Activated CD4-positive, alpha-beta T cell treated with anti-CD3 and anti-CD28 coated beads, Interleukin-2, Interleukin-4, amounts not matched to agents 100 ng/mL and 50 ng/mL, durations not matched to agents 16 hours and 8 hours (primary cell): Measurements from ENCODE around the gene LCAT.
A peak's percentile ranks its signal among the peaks of the same experiment; 100 is the strongest.

ENCODE experiments used
- DNase-seq: peaks from one replicate; pipeline ENCODE4 v3.0.0-alpha.2; 2020; ENCODE audit warnings: low spot score

Gene LCAT

DNA sequence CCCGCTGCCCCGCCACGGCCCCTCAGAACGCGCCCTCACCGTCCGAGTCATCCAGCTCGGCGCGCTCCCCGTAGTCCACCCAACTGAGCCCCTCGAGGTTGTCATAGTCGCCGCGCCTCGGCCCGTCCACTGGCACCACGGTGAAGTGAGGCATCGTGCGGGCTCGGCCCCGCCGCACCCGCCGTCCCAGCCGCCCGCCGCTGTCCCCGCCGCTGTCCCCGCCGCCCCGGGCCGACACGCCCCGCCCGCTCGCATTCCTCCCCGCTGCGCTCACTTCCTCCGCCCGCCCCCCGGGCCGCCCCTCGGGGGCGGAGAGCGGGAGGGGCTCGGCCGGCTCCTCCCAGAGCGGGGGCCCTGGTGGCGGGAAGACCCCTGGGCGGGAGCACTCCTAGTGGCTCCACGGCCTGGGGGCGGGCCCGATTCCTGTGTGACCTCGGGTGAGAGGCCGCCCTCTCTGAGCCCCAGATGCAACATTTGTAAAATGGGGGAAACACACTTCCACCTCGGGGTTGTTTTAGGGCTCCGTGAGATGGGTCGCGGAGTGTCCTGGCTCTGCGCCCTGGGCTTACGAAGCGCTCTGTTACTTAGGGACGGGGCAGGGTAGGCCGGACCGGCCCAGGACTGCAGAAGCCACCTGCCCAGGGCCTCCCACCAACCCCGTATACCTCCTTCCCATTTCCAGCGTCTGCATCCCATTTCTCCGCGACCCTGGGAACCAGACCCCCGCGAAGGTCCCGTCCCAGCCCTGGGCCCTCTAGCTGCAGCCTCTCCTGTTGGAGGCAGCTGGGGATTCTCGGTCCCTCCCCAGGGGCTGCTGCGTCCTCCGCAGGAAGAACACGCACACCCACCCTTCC, 24.7 kb upstream of the LCAT start, which contains the start of gene SLC12A4:
SLC12A4 (minus strand) TSS at position 238 of the 854 bp plus-strand sequence; CDS start at position 154, 84 bp downstream.
- DNase-seq: peak; percentile 91

DNA sequence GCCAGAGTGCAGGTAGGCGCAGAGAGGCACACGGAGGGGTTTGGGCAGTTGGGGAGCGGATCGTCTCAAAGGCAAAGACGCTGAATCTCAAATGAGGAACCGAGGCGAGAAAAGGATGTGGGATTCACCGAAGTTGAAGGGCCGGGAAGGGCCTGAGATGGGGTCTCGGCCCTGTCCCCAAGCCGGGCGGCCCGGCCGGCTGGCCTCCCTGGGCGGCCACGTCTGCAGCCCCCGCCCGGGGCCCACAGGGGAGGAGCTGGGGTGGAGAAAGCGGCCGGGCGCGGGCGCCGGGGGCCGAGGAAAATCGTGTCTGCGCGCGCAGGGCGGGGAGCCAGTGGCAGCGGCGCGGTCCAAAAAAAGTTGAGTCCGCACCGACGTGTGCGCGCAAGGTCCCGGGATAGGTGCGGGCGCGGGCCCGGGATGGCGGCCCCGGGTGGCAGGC, 24.1 kb upstream of the LCAT start:
- peak; percentile 19 for DNase-seq

DNA sequence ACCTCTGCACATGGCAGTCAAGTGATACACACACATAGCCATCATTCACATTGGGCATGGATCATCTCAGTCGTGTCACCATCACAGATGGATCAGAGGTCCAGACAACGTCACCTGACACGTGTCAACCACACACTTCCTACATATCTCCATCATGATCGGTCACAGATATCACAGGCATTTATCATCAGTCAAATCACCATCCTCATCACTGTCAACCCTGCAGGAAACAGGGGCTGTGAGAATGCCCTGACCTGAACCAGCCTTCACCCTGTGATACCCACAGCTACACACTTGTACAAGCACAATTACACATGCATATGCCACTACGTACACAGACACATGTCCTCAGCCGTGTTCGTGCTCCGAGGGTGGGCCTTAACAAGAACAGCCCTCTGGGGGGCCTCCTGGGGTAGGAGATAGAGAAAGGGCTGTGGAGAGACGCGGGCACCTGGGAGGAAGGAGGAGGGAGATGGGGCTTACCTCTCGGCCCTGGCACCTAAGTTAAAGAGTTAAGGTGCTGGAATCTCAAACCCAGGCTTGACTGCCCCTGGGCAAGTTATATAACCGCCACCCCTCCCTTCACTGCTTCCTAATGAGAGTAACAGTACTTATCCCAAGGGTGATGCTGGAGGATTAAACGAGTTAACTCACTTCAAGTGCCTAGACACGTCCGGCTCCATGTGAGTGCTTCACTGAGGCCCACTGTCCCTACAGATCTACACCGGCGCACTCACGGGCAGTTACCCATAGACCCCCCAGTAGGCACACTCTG, 23.4 kb upstream of the LCAT start:
- peak; percentile 54 for DNase-seq

DNA sequence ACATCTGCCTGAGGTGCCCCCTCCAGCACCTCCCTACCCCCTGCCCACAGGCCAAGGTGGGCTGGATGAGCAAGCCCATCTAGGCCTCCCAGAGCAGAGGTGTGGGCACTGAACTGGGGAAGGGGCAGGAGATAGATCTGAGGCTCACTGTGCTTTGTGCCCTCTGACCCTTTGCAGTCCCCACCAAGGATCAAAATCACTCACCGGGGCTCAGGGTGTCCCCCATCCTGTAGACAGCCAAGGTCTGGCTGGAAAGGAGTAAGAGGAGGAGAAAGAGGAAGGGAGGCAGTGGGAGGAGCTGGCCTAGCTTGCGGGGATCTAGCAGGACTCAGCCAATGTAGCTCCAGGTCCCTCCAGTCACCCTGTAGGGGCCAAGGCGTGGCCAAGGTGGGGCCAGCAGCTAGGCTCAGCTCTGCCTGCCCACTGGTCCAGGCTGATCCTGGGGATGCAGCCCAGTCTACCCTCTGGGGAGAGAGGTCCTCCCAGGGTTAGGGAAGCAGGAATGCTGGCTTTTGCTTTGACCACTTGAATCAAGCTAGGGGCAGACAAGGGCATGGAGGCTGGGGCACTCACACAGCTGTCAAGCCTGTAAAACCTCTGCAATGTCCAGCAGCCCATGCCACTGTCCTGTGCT, 22.7 kb upstream of the LCAT start:
- no peak for DNase-seq

DNA sequence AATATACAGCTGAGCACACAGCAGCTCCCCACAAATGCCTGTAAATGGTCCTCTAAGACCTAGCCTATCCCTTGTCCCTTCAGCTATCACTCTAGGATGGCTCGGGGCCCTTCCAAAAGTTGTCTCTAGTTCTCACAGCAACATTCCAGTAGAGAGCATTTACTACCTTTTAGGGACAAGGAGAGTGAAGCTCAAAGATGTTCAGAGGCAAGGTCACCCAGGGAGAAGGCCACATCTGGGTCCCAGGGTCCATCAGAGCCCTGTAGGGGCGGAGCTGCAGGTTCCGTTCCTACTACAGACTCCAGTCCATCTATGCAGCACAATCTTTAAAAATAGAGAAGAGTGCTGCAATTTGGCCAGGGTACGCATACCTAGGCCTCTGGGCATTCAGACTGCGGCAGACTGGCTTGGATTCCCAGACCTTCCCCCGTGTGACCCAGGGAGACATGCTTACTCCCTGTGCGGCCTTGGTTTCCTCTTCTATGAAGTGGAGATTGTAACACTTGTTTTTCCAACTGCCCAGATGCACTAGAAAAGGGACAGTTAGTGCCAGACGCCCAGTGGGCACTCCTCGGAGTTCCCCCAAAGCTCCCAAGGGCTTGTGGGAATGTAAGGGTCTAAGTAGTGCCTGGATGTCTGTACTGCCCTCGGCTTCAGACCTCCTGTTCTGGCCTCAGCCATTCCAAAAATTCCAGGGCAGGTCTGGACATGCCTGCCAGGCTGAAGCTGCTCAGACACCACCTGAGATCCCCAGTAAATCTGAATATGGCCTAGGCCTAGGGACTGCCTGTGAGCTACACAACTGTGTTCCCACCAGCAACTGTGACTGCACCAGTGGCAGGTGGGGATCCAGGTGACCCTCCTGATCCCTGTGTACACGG, 22.0 kb upstream of the LCAT start:
- no peak for DNase-seq

DNA sequence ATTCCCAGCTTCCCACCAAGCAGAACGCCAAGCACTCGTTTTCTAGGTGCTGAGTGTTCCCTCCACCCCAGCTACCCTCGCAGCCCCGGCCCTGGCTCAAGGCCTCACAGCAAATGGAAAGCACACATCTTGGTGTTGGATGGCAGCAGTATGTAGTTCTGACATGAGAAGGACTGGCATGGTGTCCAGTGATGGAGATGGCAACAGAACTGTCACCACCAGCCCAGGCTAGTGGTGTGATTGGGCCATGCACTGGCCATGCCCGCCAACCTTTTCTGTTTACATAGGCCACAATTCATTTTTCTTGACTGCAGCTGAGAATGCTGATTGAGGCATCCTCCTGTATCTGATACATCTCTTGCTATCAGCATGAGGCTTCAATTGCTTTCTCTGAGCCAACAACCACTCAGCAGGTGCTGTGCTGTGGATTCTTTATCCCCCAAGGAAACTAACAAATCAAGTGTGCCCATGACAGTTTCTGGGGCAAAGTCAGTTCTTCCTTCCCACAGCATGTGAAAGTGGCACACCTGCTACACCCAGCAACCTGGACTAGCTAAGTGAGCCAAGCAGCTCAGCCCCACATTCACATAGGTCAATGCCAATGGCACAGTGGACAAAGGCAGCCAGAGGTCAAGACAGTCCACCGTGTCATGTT, 20.7 kb upstream of the LCAT start:
- no peak for DNase-seq

DNA sequence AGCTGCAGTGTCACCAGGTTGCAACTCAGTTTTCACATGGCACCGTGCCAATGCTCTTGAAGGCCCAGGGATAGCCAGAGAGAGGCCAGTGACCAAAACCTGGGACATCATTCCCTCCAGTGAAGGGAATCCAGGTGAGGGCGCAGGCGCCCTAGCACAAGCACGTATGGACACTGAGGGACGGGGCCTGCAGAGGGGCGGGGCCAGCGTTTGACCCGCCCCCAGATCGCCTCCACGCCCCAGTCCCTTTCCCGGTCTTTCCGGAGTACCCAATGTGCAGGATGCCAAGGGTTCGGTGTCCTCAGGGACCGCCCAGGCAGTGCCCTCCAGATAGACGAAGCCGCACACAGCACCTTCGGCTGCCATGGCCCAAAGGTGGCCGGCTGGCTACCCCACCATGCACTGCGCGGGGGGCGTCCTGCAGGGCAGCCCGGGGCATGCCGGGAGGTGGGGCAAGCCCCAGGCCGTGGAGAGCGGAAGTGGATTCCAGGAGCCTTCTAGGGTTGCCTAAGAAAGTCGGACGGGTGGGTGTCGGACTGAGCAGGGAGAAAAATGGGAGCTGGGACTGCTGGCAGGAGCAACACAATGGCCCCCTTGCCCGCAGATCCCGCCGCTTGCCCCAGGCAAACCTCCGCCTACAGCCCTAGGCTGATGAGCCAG, 19.9 kb upstream of the LCAT start:
- no peak for DNase-seq

DNA sequence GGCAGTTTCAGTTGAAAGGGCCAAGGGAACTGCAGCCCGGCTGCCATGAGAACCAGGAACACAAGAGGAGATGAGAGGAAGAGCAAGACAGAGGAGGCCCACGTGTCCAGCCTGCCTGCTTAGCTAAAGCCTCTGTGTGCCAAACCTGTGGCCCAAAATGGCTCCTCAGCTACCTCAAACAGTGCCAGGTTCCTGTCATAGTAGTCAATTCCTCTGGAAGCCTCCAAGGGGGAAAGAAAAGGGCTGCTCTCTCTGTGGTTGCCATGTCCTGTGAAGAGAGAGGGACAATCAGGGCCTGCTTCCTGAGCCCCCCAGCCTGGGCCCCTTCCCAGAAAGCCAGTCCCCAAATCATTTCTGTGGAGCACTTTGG, 19.4 kb upstream of the LCAT start:
- DNase-seq: no peak

DNA sequence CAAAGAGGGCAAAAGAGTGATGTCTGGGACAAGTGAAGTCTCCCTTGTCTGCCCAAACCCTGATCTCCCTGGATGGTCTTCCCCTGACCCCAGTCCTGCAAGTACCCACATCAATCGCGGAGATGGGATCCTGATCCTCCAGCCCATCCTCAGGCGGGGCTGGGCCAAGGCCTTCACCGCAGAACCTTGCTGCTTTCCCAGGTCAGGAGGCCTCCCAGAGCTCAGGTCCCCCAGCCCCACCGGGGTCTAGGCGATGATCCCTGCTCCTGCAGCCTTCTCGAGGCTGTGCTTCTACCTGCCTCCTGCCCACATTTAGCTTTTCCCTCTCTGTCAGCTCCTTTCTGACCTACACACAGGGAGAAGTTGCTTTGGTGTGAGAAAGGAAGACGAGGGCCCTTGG, 18.2 kb upstream of the LCAT start:
- DNase-seq: no peak

DNA sequence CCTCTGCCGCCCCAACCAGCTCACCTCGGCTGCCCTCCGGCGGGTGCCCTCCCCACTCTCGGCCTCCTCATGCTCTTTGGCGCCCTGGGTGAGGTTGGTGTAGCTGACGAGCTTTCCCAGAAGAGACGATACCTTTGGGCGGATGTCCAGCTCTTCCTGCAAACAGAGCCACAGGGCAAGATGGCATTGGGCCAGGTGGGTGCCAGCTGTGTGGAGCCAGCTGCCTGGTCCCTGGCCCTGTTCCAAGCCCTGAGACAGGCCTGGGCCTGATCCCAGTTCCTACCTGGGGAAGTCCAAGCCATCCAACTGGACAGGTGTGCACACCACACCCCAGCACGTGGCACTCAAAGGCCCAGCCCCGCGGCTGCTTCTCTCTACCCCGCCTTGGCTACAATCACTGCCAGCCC, 17.6 kb upstream of the LCAT start:
- DNase-seq: no peak

DNA sequence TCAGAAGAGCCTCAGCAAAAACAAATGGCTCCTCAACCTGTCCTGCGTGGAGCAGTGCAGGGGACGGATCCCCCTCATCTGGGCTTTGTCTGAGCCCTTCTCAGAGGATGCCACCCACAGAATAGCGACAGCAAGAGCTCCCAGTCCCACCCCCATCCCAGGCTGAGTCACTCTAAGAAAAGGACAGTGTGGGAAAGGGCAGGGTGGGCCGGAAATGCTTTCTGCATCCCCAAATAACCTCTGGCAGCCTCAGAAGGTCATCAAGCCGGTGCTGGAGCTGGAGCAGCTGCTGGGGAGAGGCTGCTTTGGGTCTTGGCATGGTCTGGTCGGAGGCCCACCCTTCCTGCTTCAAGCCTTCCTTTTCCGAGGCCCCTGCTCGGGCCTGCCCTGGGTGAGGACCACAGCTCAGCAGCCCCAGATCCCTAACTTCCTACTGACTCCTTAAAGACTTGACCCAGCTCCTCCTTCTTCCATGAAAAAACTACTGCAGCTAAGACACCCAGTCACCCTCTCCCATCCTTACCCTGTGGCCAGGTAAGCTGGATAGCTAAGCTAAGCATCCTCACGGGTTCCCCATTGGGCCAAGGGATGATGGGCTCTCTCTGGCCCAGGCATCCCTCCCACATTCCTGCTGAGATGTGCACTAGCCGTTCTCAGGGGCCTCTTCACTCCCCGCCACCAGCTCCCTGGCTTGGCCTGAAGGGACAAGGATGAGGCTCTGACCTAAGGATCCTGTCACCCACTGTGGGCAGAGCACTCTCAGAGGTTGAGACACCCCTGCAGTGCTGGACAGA, 15.8 kb upstream of the LCAT start:
- DNase-seq: no peak

DNA sequence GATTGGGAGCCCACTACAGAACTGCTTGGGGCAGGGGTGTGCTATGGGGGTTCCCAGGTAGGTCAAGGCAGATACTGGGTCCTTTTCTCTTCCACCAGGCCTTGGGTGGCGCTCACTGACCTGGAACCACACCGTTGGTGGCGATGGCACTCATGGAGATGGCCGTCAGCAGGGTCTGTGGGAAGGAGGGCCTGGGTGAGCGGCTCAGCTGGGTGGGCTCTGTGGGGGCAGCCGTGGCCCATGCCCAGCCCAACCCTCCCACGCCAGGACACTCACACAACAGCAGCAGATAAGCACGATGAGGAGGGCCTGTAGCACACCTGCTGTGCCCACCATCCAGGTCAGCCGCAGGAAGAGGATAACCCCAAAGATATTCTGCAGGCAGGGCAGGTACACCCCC, 13.7 kb upstream of the LCAT start:
- DNase-seq: no peak

DNA sequence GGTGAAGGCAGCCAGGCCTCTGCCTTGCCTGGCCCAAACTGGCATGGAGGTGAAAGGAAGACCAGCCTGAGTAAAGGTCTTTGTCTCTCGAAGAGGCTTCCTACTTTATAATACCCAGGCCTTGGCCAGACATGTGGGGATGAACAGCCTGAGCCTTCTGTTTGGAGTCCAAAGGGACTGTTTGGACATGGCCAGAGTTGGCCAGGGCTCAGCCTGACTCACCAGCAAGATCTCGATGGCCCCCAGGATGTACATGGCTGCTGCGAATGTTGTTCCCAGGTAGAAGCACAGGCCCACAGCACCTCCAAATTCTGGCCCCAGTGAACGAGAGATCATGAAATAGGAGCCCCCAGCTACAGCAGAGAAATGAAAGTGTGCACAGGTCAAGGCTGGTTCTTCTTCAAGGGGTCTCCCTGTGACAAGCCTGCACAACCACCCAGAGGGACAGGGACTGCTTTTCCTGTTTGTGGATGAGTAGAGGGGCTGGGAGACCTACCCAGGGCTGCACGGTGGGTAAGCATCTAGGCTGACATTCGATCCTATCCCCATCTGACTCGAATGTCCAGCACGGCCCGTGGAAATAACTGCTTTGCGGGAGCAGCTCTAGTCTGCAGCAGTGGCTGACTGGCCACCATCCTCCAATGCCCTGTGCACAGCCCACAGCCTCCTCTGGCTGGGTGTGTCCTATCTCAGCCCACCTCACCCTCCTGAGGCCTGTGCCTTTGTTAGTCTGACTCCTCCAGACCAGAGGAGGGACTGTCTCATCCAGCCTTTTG, 10.7 kb upstream of the LCAT start:
- DNase-seq: no peak

DNA sequence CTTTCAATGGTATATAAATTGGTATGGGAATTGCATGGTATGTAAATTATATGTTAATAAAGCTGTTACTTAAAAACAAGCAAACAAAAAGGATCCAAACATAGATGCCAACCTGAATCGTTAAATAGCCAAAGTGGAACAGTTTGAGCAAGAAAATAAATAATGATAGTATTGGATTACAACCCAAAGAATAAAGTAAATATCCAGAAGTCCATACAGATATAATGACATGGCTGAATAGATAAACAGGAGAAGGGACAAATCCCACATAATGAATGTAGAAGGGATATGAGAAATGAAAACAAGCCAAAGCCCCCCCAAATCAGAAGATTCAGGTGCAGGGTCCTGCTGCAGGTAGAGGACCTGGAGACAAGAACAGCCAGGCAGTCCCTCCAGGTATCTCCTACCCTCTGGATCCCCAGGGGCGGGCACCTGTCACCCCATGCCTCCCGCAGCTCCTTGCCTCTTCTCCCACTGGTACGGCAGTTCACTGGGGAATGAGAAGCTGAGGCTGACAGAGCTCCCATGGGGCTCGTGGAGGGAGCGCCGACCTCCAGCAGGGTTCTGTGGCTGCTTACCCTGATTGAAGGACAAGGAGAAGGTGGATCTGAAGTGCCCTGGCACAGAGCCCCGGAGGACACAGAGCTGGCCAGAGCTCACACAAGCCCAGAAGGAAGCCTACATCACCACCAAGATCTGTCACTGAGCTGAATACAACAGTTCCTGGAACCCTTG, 9.9 kb upstream of the LCAT start:
- DNase-seq: no peak

DNA sequence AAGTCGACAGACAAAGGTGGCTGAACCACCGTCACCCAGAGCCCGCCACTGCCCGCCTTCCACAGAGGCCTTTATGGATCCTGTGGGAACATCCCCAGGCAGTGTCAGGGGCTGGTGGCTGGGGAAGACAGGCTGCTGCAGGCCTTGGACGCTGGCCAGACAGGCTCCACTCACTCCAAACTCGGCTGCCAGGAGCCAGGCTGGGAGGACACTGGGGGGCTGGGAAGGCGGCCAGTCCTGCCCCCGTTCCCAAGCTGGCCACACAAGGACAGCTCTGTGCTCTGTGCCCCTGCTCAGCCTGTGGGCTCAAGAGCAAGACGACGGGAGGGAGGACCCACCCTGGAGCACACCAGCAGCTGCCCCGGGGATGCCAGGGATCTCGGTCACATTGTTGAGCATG, 7.6 kb upstream of the LCAT start:
- DNase-seq: no peak

DNA sequence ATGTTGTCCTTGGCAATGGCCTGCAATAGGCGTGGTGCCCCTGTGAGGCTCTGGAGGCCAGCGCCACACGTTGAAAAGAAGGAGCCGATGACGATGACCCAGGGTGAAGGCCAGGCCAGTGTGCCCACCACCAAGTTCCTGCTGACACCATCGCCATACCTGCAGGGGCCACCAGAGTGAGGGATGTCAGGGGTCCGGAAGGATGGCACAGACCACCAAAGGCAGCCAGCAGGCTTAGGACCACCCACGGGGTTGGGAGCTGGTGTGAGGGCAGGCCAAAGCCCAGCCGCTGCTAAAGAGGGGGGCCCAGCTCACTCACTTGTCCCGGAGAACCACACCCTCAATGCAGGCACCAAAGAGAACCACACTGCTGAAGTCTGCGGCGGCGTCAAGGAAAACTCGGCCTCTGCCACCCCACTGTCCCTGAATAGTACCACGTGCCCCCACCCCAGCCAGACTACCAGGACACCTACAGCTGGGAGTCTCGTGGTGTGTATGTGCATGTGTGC, 6.5 kb upstream of the LCAT start:
- DNase-seq: no peak

DNA sequence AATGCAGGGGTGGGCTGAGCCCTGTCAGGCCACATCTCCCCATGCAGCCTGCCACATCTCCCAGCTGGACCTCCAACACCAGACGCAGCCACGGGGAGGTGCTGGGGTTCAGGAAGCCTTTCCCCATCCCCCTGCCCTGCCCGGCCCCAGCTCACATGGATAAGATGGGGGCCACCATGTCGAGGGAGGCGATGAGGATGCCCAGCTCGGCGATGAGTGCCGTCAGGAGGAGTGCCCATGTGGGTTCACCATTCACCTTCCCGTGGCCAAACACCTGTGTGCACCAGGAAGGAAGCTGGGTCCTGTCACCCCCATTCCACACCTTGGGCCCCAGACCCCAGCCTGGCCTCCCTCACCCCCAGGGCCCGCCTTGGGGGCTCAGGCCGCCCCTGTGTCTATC, 5.7 kb upstream of the LCAT start:
- DNase-seq: no peak

DNA sequence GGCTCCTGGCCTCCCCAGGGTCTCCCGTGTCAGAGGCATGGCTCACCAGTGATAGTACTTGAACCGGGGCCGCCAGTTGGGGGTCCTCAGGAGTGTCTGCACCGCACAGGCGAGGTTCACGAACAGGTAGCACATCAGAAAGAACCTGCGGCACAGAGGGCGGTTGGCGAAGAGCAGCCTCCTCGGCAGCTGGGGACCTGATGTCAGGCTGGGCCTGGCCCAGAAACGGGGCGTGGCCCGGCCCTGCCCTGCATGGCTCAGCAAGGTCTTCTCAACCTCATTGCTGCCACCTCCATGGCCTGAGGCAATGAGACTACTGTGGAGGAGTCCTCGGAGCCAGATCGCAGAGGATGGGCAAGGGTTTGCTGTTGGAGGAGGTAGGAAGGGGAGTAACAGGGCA, 4.1 kb upstream of the LCAT start:
- no peak for DNase-seq
